HEK293 (cell line): ENCODE measurements around the gene IL6R.

ENCODE experiments used
- BCL11A ChIP-seq: fragments of 450-650 bp; formaldehyde crosslinking; IDR thresholded peaks from 2 replicates; pipeline ENCODE4 v1.5.1; 2016; ENCODE audit warnings: low read depth, missing biosample characterization, missing genetic modification characterization
- FEZF1 ChIP-seq: fragments of 450-650 bp; formaldehyde crosslinking; IDR thresholded peaks from 2 replicates; pipeline ENCODE4 v1.5.1; 2016; ENCODE audit warnings: missing biosample characterization, missing genetic modification characterization
- HOXD13 ChIP-seq: sonication (generic); formaldehyde crosslinking; IDR thresholded peaks from 2 replicates; pipeline ENCODE4 v1.8.0; 2022; ENCODE audit warnings: missing genetic modification reagents, borderline replicate concordance
- KLF1 ChIP-seq: fragments of 450-650 bp; formaldehyde crosslinking; IDR thresholded peaks from 2 replicates; pipeline ENCODE4 v1.5.1; 2016; ENCODE audit warnings: missing biosample characterization, missing genetic modification characterization
- KLF17 ChIP-seq: fragments of 450-650 bp; formaldehyde crosslinking; IDR thresholded peaks from 2 replicates; pipeline ENCODE4 v1.5.1; 2016; ENCODE audit warnings: missing biosample characterization, missing genetic modification characterization
- PBX3 ChIP-seq: sonication (generic); formaldehyde crosslinking; IDR thresholded peaks from 2 replicates; pipeline ENCODE4 v1.8.1; 2022; ENCODE audit warnings: mild to moderate bottlenecking, moderate library complexity, missing genetic modification reagents
- PRDM1 ChIP-seq: fragments of 450-650 bp; formaldehyde crosslinking; IDR thresholded peaks from 2 replicates; pipeline ENCODE4; 2016; ENCODE audit warnings: missing biosample characterization, missing genetic modification characterization
- ZBTB11 ChIP-seq: fragments of 450-650 bp; formaldehyde crosslinking; conservative IDR thresholded peaks from 2 replicates; pipeline ENCODE4 v1.5.1; 2016; ENCODE audit warnings: low read depth, missing biosample characterization, missing genetic modification characterization
- ZFHX2 ChIP-seq: fragments of 450-650 bp; formaldehyde crosslinking; conservative IDR thresholded peaks from 2 replicates; pipeline ENCODE4 v1.5.1; 2016; ENCODE audit warnings: missing biosample characterization, missing genetic modification characterization
- ZFP37 ChIP-seq: fragments of 450-650 bp; formaldehyde crosslinking; IDR thresholded peaks from 2 replicates; pipeline ENCODE4 v1.5.1; 2016; ENCODE audit warnings: missing biosample characterization, missing genetic modification characterization
- ZNF138 ChIP-seq: fragments of 450-650 bp; formaldehyde crosslinking; IDR thresholded peaks from 2 replicates; pipeline ENCODE4 v1.5.1; 2016; ENCODE audit warnings: missing biosample characterization, missing genetic modification characterization, borderline replicate concordance
- ZNF140 ChIP-seq: fragments of 450-650 bp; formaldehyde crosslinking; IDR thresholded peaks from 2 replicates; pipeline ENCODE4 v1.5.1; 2016; ENCODE audit warnings: missing biosample characterization, missing genetic modification characterization
- ZNF18 ChIP-seq: fragments of 450-650 bp; formaldehyde crosslinking; IDR thresholded peaks from 2 replicates; pipeline ENCODE4 v1.5.1; 2016; ENCODE audit warnings: missing biosample characterization, missing genetic modification characterization
- ZNF2 ChIP-seq: fragments of 450-650 bp; formaldehyde crosslinking; IDR thresholded peaks from 2 replicates; pipeline ENCODE4 v1.5.1; 2016; ENCODE audit warnings: missing biosample characterization, missing genetic modification characterization
- ZNF335 ChIP-seq: fragments of 450-650 bp; formaldehyde crosslinking; conservative IDR thresholded peaks from 2 replicates; pipeline ENCODE4 v1.5.1; 2016; ENCODE audit warnings: missing biosample characterization, missing genetic modification characterization
- ZNF362 ChIP-seq: fragments of 450-650 bp; formaldehyde crosslinking; IDR thresholded peaks from 2 replicates; pipeline ENCODE4 v1.5.1; 2016; ENCODE audit warnings: missing biosample characterization, missing genetic modification characterization
- ZNF391 ChIP-seq: fragments of 450-650 bp; formaldehyde crosslinking; IDR thresholded peaks from 2 replicates; pipeline ENCODE4 v1.5.1; 2016; ENCODE audit warnings: low read depth, missing biosample characterization, missing genetic modification characterization, borderline replicate concordance
- ZNF416 ChIP-seq: fragments of 450-650 bp; formaldehyde crosslinking; IDR thresholded peaks from 2 replicates; pipeline ENCODE4 v1.5.1; 2016; ENCODE audit warnings: missing biosample characterization, missing genetic modification characterization
- ZNF423 ChIP-seq: fragments of 450-650 bp; formaldehyde crosslinking; IDR thresholded peaks from 2 replicates; pipeline ENCODE4 v1.5.1; 2016; ENCODE audit warnings: missing biosample characterization, missing genetic modification characterization
- ZNF473 ChIP-seq: fragments of 450-650 bp; formaldehyde crosslinking; IDR thresholded peaks from 2 replicates; pipeline ENCODE4 v1.5.1; 2017; ENCODE audit warnings: missing biosample characterization, missing genetic modification characterization
- ZNF488 ChIP-seq: fragments of 450-650 bp; formaldehyde crosslinking; IDR thresholded peaks from 2 replicates; pipeline ENCODE4 v1.5.1; 2016; ENCODE audit warnings: missing biosample characterization, missing genetic modification characterization
- ZNF629 ChIP-seq: fragments of 450-650 bp; formaldehyde crosslinking; IDR thresholded peaks from 2 replicates; pipeline ENCODE4 v1.5.1; 2017; ENCODE audit warnings: missing biosample characterization, missing genetic modification characterization
- ZNF664 ChIP-seq: fragments of 450-650 bp; formaldehyde crosslinking; IDR thresholded peaks from 2 replicates; pipeline ENCODE4 v1.5.1; 2016; ENCODE audit warnings: missing biosample characterization, missing genetic modification characterization
- ZNF701 ChIP-seq: fragments of 450-650 bp; formaldehyde crosslinking; IDR thresholded peaks from 2 replicates; pipeline ENCODE4 v1.5.1; 2016; ENCODE audit warnings: missing biosample characterization, missing genetic modification characterization
- ZNF704 ChIP-seq: fragments of 450-650 bp; formaldehyde crosslinking; IDR thresholded peaks from 2 replicates; pipeline ENCODE4 v1.5.1; 2016; ENCODE audit warnings: missing biosample characterization, missing genetic modification characterization
- ZNF76 ChIP-seq: fragments of 450-650 bp; formaldehyde crosslinking; IDR thresholded peaks from 2 replicates; pipeline ENCODE4; 2016; ENCODE audit warnings: low read depth, missing biosample characterization, missing genetic modification characterization, borderline replicate concordance
- ZNF791 ChIP-seq: fragments of 450-650 bp; formaldehyde crosslinking; IDR thresholded peaks from 2 replicates; pipeline ENCODE4 v1.5.1; 2016; ENCODE audit warnings: missing biosample characterization, missing genetic modification characterization
- ZSCAN4 ChIP-seq: fragments of 450-650 bp; formaldehyde crosslinking; IDR thresholded peaks from 2 replicates; pipeline ENCODE4 v1.5.1; 2017; ENCODE audit warnings: missing biosample characterization, missing genetic modification characterization

Gene IL6R

GRCh38 chr1:154418062-154418921 is 13.1 kb downstream of the IL6R start (continued):
- TF ChIP-seq ZBTB11 (tag by site-specific recombination): no peak
- TF ChIP-seq KLF17: peak; percentile 94
- TF ChIP-seq ZNF473 (tag by site-specific recombination): no peak
- TF ChIP-seq ZNF704 (tag by site-specific recombination): no peak
- no peak for TF ChIP-seq ZFP37
- TF ChIP-seq ZNF791 (tag by site-specific recombination): no peak
- peak; percentile 4; the same call in 1 of the 2 replicates for TF ChIP-seq BCL11A (tag by site-specific recombination)
- no peak for TF ChIP-seq ZNF140 (tag by site-specific recombination)
- no peak for TF ChIP-seq ZNF664 (tag by site-specific recombination)
- no peak for TF ChIP-seq PBX3
- no peak for TF ChIP-seq ZNF18 (tag by site-specific recombination)
- no peak for TF ChIP-seq ZNF423 (tag by site-specific recombination)
- no peak for TF ChIP-seq ZSCAN4 (tag by site-specific recombination)
- TF ChIP-seq ZNF362 (tag by site-specific recombination): no peak
- TF ChIP-seq ZNF488: no peak
- TF ChIP-seq ZNF416 (tag by site-specific recombination): no peak
- peak; percentile 35; the same call in 1 of the 2 replicates for TF ChIP-seq ZFHX2
- TF ChIP-seq PRDM1: no peak
- no peak for TF ChIP-seq ZNF701 (tag by site-specific recombination)
- no peak for TF ChIP-seq FEZF1
- TF ChIP-seq KLF1 (tag by site-specific recombination): no peak
- no peak for TF ChIP-seq ZNF138
- TF ChIP-seq ZNF335 (tag by site-specific recombination): peak; percentile 22; the same call in 1 of the 2 replicates
- TF ChIP-seq ZNF76 (tag by site-specific recombination): no peak
- TF ChIP-seq ZNF2 (tag by site-specific recombination): no peak
- TF ChIP-seq ZNF391 (tag by site-specific recombination): peak; percentile 32; the same call in 1 of the 2 replicates
- TF ChIP-seq HOXD13 (CRISPR knock-in tag): no peak
- peak; percentile 75 for TF ChIP-seq ZNF629 (tag by site-specific recombination)
